ENCODE measurements around the gene SREBF2.

Gene SREBF2

GRCh38 chr22:41875531-41876270, 42.8 kb downstream of the SREBF2 start:
- FAIRE-seq (no peak), DNase-seq (ENCODE audit: low spot score) (no peak)

GRCh38 chr22:41876275-41876674, 43.4 kb downstream of the SREBF2 start:
- DNase-seq (ENCODE audit: low spot score) (no peak), FAIRE-seq (no peak)

GRCh38 chr22:41876675-41877074, 43.8 kb downstream of the SREBF2 start:
- DNase-seq (ENCODE audit: low spot score) (no peak), FAIRE-seq (no peak)

- no peak for DNase-seq (ENCODE audit: low spot score)
- no peak for FAIRE-seq
These were observed 47.7 kb downstream of the SREBF2 start for GRCh38 chr22:41880653-41881052.

GRCh38 chr22:41883400-41883799, 50.5 kb downstream of the SREBF2 start:
- DNase-seq (ENCODE audit: low spot score) = no peak

GRCh38 chr22:41885116-41885515, 52.2 kb downstream of the SREBF2 start:
- DNase-seq (ENCODE audit: low spot score) (no peak), FAIRE-seq (no peak)

More at GRCh38 chr22:41883400-41883799, 50.5 kb downstream of the SREBF2 start:
- FAIRE-seq = no peak

GRCh38 chr22:41885516-41885915, 52.6 kb downstream of the SREBF2 start:
- FAIRE-seq (no peak), DNase-seq (ENCODE audit: low spot score) (no peak)

- DNase-seq (ENCODE audit: low spot score) (no peak), FAIRE-seq (no peak)
These were observed 55.8 kb downstream of the SREBF2 start for GRCh38 chr22:41888627-41889200.

- FAIRE-seq (no peak), DNase-seq (ENCODE audit: low spot score) (no peak)
These were observed 58.5 kb downstream of the SREBF2 start for GRCh38 chr22:41891407-41891806.

- FAIRE-seq (no peak), DNase-seq (ENCODE audit: low spot score) (no peak)
These were observed 59.8 kb downstream of the SREBF2 start for GRCh38 chr22:41892721-41893120.

- FAIRE-seq (no peak), DNase-seq (ENCODE audit: low spot score) (no peak)
These were observed 60.9 kb downstream of the SREBF2 start for GRCh38 chr22:41893591-41894375.

- DNase-seq (ENCODE audit: low spot score) = no peak
- no peak for FAIRE-seq
These were observed 65.7 kb downstream of the SREBF2 start for GRCh38 chr22:41898645-41899044.

GRCh38 chr22:41899110-41899509, 66.2 kb downstream of the SREBF2 start:
- no peak for FAIRE-seq

GRCh38 chr22:41899992-41900651, 67.2 kb downstream of the SREBF2 start:
- DNase-seq (ENCODE audit: low spot score) (no peak), FAIRE-seq (no peak)

More at GRCh38 chr22:41899110-41899509, 66.2 kb downstream of the SREBF2 start:
- DNase-seq (ENCODE audit: low spot score) = no peak

GRCh38 chr22:41900652-41901312, 67.9 kb downstream of the SREBF2 start:
- FAIRE-seq (no peak), DNase-seq (ENCODE audit: low spot score) (no peak)

GRCh38 chr22:41902016-41902415, 69.1 kb downstream of the SREBF2 start:
- DNase-seq (ENCODE audit: low spot score) (no peak), FAIRE-seq (no peak)

- DNase-seq (ENCODE audit: low spot score) (no peak), FAIRE-seq (peak; percentile 32)
These were observed 70.1 kb downstream of the SREBF2 start for GRCh38 chr22:41902932-41903421.

- FAIRE-seq = no peak
- no peak for DNase-seq (ENCODE audit: low spot score)
These were observed 71.8 kb downstream of the SREBF2 start for GRCh38 chr22:41904450-41905410.

GRCh38 chr22:41905411-41906202, 72.7 kb downstream of the SREBF2 start:
- FAIRE-seq = no peak
- no peak for DNase-seq (ENCODE audit: low spot score)

Measured in urothelium cell line (cell line).